GM12878 (cell line): ENCODE results near the gene ATG9B.
"Not testable (repeated sequence)": the region's sequence is repeated elsewhere in the genome, so short reads cannot be mapped to it uniquely, and the experiment has no call there.

Source experiments
- ASH2L ChIP-seq: fragments of 300-600, 200-600 bp; sonication (generic); IDR thresholded peaks from 2 replicates; pipeline ENCODE4 v1.6.1; 2017; ENCODE audit warnings: low read depth, mild to moderate bottlenecking, borderline replicate concordance
- ATF7 ChIP-seq: fragments of 450-650 bp; IDR thresholded peaks from 2 replicates; pipeline ENCODE4 v1.6.1; 2016; ENCODE audit warnings: low read depth, mild to moderate bottlenecking
- CBX3 ChIP-seq: fragments of 200-600 bp; sonication (generic); IDR thresholded peaks from 2 replicates; pipeline ENCODE4 v1.6.1; 2016; ENCODE audit warnings: low read depth, borderline replicate concordance
- CEBPB ChIP-seq, 2 experiments: fragments of 150-350 bp in 1 of 2; IDR thresholded peaks; 2 replicates each; pipeline ENCODE4 v1.6.1; 2012 to 2014; ENCODE audit warnings: low read depth in 2 of 2, low read length in 2 of 2, borderline replicate concordance in 1 of 2, inconsistent platforms in 1 of 2
- CTCF ChIP-seq, 3 experiments: IDR thresholded peaks in 2 of 3; conservative IDR thresholded peaks in 1 of 3; 2 replicates each; pipeline ENCODE4 v1.5.1; 2011; ENCODE audit warnings: low read depth in 3 of 3, low read length in 3 of 3, mild to moderate bottlenecking in 3 of 3, control low read depth in 2 of 3, moderate library complexity in 2 of 3, inconsistent platforms in 1 of 3, mixed read lengths in 1 of 3; ENCODE audit not compliant: control insufficient read depth in 2 of 3, insufficient read depth in 1 of 3; ENCODE audit errors: extremely low read depth in 1 of 3
- EP300 ChIP-seq, 2 experiments: fragments of 150-350 bp in 1 of 2; IDR thresholded peaks; 2 replicates each; pipeline ENCODE4 v1.6.1; 2011 to 2012; ENCODE audit warnings: low read depth in 2 of 2, low read length in 2 of 2, borderline replicate concordance in 1 of 2, improper control_type of control experiment in 1 of 2, inconsistent platforms in 1 of 2; ENCODE audit not compliant: control insufficient read depth in 1 of 2
- POLR2A ChIP-seq: IDR thresholded peaks from 2 replicates; pipeline ENCODE4 v1.6.1; 2011; ENCODE audit warnings: low read depth, mild to moderate bottlenecking, low read length
- REST ChIP-seq: IDR thresholded peaks from 2 replicates; pipeline ENCODE4 v1.6.1; 2012; ENCODE audit warnings: mild to moderate bottlenecking, low read depth, low read length
- SMAD1 ChIP-seq: fragments of 450-650 bp; IDR thresholded peaks from 2 replicates; pipeline ENCODE4 v1.6.1; 2018; ENCODE audit warnings: mild to moderate bottlenecking, low read depth; ENCODE audit not compliant: partially characterized antibody
- SMC3 ChIP-seq: IDR thresholded peaks from 2 replicates; pipeline ENCODE4 v1.6.1; 2011; ENCODE audit warnings: low read length, improper control_type of control experiment, borderline replicate concordance
- SRF ChIP-seq, 2 experiments: IDR thresholded peaks; 2 replicates each; pipeline ENCODE4 v1.6.1; 2011; ENCODE audit warnings: low read depth in 2 of 2, low read length in 2 of 2, mild to moderate bottlenecking in 1 of 2, moderate library complexity in 1 of 2
- YY1 ChIP-seq: IDR thresholded peaks from 2 replicates; pipeline ENCODE4 v1.6.1; 2011; ENCODE audit warnings: low read depth, mild to moderate bottlenecking, low read length

- TF ChIP-seq ATF7; CTCF (IDR thresholded peaks at IDR 0.05 in 2 of 3, conservative IDR thresholded peaks at IDR 0.05 in 1 of 3; ENCODE audit: control insufficient read depth in 2 of 3, extremely low read depth in 1 of 3, insufficient read depth in 1 of 3, low read depth in 3 of 3, low read length in 3 of 3); SMC3; POLR2A; ASH2L; REST; SMAD1; SRF (IDR thresholded peaks at IDR 0.05; ENCODE audit: low read depth in 2 of 2, low read length in 2 of 2); YY1; CBX3; CEBPB (IDR thresholded peaks at IDR 0.05; ENCODE audit: borderline replicate concordance in 1 of 2, low read depth in 2 of 2, low read length in 2 of 2); EP300 (IDR thresholded peaks at IDR 0.05; ENCODE audit: borderline replicate concordance in 1 of 2, control insufficient read depth in 1 of 2, low read depth in 2 of 2, low read length in 2 of 2): not testable (repeated sequence)
Observed at GRCh38 chr7:151011616-151012015, 12.7 kb downstream of the ATG9B start.
